ENCODE measurements around the gene SESTD1.

Gene SESTD1

DNA sequence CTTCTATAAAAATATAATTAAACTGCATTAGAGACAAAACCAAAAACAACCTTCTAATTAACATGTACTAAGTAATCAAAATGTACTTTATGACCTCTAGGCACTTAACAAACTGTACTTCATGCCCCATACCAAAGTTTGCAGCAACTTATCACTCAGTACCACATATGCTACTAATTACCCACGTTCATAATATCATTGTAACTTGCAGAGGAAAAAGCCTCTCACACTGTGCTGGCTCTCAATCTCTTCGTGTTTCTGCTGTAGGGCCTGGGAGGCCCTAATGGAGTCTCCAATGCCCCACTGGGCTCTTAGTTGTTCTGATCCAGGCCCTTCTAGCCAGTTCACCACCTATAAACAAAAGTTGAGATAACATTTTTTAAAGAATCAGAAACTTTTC lies 132.6 kb downstream of the SESTD1 start:
- no peak overlapping the region for H3K27ac ChIP-seq
- POLR2A ChIA-PET (ENCODE audit: low non-redundant PET) = no interaction called here
- DNase-seq (ENCODE audit: low spot score) = no peak
- CTCF ChIA-PET = no interaction called here
- TF ChIP-seq, protein P1, sequence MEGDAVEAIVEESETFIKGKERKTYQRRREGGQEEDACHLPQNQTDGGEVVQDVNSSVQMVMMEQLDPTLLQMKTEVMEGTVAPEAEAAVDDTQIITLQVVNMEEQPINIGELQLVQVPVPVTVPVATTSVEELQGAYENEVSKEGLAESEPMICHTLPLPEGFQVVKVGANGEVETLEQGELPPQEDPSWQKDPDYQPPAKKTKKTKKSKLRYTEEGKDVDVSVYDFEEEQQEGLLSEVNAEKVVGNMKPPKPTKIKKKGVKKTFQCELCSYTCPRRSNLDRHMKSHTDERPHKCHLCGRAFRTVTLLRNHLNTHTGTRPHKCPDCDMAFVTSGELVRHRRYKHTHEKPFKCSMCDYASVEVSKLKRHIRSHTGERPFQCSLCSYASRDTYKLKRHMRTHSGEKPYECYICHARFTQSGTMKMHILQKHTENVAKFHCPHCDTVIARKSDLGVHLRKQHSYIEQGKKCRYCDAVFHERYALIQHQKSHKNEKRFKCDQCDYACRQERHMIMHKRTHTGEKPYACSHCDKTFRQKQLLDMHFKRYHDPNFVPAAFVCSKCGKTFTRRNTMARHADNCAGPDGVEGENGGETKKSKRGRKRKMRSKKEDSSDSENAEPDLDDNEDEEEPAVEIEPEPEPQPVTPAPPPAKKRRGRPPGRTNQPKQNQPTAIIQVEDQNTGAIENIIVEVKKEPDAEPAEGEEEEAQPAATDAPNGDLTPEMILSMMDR (conservative IDR thresholded peaks at IDR 0.05; ENCODE audit: low read depth) = no peak

GRCh38 chr2:179130560-179130959 lies 134.1 kb downstream of the SESTD1 start:
- ChIA-PET POLR2A (ENCODE audit: low non-redundant PET) (no interaction called here), CTCF (interaction anchor here (0.5 to 0.9 kb wide), 4 partner anchors 198 to 237 kb away, joined by 3 read pairs; no protein-coding TSS in a partner anchor)
- H3K27ac ChIP-seq = no peak overlapping the region
- no peak for DNase-seq (ENCODE audit: low spot score)
- TF ChIP-seq, protein P1 (conservative IDR thresholded peaks at IDR 0.05; ENCODE audit: low read depth) = no peak

DNA sequence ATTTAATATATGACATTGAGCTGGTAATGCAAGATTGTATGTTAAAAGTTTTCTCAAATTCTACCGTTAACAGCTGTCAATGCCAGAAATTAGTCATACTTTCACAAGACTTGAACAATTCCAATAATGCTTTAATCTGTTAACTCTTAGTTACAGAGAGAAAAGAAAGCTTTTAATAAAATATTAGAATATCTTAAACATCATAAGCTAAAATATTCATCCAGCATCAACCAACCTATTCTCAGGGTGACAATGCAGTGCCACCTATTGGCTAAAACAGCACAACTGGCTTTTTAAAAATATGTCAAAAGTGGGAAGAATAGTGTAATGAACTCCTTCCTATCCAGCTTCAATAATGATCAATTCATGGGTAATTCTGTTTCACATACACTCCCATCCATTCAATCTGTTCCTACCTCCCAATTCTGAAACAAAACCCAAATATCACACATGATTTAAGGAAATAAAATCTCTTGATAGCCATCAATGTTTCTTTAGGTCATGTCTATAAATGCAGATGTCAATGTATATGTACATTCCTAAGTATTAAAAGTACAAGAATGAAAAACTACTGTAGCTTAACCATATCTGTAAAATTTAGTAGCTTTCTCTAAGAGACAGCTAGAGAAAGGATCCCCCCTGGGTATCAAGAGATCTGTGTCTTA lies 134.9 kb downstream of the SESTD1 start:
- POLR2A ChIA-PET (ENCODE audit: low non-redundant PET) = no interaction called here
- peak; percentile 13 for DNase-seq (ENCODE audit: low spot score)
- no peak overlapping the region for H3K27ac ChIP-seq
- TF ChIP-seq, protein P1 (conservative IDR thresholded peaks at IDR 0.05; ENCODE audit: low read depth) = peak; percentile 59
- CTCF ChIA-PET = interaction anchor here (0.5 to 1.4 kb wide), 8 partner anchors 197 to 329 kb away, joined by 3 to 6 read pairs (median 3); no protein-coding TSS in a partner anchor

DNA sequence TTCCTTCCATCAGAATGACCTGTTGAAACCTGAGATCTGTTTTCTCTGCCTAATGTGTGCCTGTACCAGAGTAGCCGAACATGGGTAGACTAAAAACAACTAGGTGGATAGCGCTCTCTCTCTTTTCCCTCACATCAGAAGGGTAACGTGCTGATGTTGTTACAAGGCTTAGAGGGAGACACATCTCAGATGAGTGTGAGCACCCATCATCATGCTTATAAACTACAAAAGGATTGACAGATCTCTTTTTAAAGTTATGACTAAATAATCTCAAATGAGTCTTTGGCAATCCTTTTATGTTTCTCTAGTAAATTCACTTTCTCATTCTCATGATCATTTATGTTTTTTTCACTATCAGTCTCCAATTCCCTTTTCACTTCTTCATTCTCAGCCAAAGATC lies 139.2 kb downstream of the SESTD1 start:
- TF ChIP-seq, protein P1 (conservative IDR thresholded peaks at IDR 0.05; ENCODE audit: low read depth) = no peak
- no peak for DNase-seq (ENCODE audit: low spot score)
- ChIA-PET POLR2A (ENCODE audit: low non-redundant PET) (no interaction called here), CTCF (no interaction called here)
- no peak overlapping the region for H3K27ac ChIP-seq

DNA sequence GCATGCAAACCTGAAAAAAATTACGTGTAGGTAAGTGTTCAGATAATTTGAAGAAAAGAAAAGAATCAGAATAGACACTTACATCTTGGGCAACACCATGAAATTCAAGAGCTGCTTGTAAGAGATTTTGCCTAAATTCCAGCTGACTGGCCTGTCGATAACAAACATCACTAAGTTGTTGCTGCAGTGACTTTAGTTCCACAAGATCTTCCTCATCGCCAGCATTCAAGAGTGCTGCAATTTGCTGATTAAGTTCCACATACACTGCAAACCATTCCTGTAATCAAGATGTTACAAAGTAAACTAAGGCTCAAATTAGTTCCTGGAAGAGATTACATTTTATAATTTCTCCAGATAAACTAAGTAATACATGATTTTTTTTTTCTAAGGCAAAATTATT lies 140.3 kb downstream of the SESTD1 start:
- DNase-seq (ENCODE audit: low spot score) = no peak
- CTCF ChIA-PET = no interaction called here
- TF ChIP-seq, protein P1 (conservative IDR thresholded peaks at IDR 0.05; ENCODE audit: low read depth) = no peak
- no peak overlapping the region for H3K27ac ChIP-seq
- POLR2A ChIA-PET (ENCODE audit: low non-redundant PET) = no interaction called here

GRCh38 chr2:179123272-179123662 lies 141.4 kb downstream of the SESTD1 start:
- ChIA-PET POLR2A (ENCODE audit: low non-redundant PET) (no interaction called here), CTCF (interaction anchor here (0.6 kb wide), 1 partner anchor 551 kb away, joined by 3 read pairs; no protein-coding TSS in a partner anchor)

More at GRCh38 chr2:179123272-179123662, 141.4 kb downstream of the SESTD1 start:
- TF ChIP-seq, protein P1 (conservative IDR thresholded peaks at IDR 0.05; ENCODE audit: low read depth) = no peak
- H3K27ac ChIP-seq = no peak overlapping the region
- no peak for DNase-seq (ENCODE audit: low spot score)

Data from RWPE1 (cell line).